HG02759 (cell line): ENCODE measurements around the gene KCNQ1.

Experiments used
- ATAC-seq: cut with Tn5 transposase; IDR thresholded peaks from one replicate; pipeline ENCODE4 v1.9.1; 2021; ENCODE audit warnings: mild to moderate bottlenecking, moderate library complexity; ENCODE audit not compliant: unreplicated experiment

Gene KCNQ1

GRCh38 chr11:2769409-2770095 is 324.7 kb downstream of the KCNQ1 start:
- no peak for ATAC-seq

GRCh38 chr11:2770096-2770751 is 325.4 kb downstream of the KCNQ1 start:
- ATAC-seq: no peak

DNA sequence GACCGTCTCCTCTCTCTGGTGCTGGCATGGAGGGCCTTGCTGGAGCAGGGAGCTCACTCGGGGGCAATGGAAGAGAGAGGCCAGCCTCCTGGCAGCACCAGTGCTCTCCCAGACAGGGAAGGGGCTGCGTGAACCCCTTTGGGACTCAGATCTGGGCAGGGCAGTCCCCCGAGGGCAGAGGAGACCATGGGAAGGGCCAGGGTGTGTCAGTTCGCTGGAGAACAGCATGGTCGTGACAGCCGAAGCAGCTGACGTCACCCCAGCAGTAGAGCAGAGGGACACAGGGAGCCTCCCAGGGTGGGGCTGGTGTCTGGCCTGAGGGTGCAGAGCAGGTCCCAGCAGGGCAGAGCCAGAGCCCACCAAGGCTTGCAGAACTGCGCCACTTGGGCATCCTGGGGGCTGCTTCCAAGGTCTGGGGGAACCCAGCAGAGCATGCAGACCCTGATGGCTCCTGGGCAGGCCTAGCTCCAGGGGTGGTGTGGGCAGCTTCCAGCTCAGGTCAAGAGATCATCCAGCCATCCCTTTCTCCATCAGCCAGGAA is 326.0 kb downstream of the KCNQ1 start:
- ATAC-seq: no peak

DNA sequence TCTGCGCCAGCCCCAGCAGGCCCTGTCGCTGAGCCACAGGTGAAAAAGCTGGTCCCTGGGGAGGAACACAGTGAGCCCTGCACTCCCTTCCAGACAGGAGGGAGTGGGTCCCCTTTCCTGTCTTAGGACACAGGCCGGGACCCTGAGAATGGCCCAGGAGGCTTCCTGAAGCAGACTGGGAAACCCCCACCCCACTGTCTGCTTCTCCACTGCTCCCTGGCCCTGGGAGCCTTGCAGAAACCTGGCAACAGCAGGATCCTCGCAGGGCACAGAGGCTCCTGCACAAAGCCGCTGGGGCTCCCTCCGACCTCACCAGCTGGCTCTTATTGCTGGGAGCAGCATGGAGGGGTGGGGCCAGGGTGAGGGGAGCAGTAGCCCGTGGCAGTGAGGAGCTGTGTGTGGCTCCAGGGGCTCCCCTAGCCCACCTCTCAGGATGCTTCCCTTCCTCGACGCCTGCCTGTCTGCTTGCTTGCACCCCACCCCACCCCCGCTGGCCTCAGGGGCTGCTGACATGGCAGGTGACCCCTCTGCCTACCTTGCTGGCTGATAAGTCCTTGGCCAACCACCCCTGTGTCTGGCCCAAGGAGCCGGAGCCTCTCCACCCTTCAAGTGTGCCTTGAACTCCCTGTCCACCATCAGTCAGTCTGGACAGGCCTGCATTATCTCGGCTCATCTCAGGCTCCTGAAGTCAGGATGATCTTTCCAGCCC is 327.1 kb downstream of the KCNQ1 start:
- no peak for ATAC-seq

- no peak for ATAC-seq
These were observed 327.8 kb downstream of the KCNQ1 start for GRCh38 chr11:2772544-2773031.

DNA sequence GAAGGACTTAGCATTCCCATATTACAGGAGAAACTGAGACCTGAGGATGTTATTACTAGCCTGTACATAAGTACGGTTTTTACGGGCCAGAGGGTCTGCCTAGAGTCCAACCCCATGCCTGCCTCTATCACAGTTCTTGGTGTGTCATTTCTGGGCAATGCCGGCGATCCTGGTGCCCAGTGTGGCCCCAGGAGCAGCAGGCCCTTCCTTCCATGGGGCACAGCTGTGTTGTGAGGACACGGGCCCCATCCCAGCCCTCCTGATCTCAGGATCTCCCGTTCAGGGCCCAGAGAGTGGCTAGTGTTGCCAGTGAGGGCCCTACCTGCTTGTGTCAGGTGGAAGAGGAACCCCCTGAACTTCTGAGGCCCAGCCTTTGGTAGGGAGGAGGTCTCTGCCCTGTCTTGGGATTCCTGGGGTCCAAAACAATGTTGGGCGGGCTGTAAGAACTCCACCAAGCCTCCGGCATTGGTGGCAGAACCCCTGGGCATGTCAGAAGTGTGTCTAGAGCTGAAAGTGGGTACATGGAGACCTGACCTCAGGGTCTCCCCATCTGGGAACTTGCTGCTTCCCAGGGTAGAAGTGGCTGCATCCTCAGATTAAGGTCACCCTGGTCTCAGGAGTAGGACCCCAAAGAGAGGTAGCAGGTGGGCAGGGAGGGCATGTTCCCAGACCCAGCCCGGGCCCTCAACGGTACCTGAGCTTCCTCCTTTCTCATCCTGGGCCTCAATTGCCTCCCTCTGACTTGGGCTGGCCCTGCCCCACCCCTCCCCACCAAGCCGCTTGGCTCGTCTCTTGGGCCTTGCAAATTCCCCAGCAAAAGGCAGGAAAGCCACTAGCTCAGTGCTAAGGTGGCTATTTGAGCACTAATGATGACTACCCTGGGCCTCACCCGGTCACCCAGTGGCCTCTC is 329.6 kb downstream of the KCNQ1 start:
- ATAC-seq: no peak

DNA sequence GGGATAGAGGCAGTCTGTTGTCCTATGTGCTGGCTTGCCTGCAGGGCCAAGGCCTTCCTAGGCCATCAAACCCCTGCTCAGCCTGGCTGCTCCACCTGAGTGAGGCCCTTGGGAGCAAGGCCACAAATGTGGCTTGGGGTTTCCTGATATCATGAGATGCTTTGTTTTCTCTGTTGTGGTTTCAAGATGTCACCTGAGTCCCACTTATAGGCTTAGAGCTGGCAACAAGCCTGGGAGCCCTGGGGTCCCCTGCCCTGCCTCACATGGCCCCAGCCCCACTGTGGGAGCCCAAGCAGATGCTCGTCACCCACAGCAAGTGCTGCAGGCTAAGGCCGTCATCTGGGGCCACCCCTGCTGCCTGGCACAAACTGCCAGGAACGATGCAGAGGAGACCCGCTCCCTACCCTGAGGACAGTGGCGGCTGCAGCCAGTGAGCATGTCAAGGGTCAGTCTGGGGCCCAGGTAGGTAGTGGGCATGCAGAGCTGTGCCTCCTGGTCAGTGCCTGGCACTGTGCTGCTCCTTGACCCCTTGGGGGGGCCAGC is 330.3 kb downstream of the KCNQ1 start:
- ATAC-seq: no peak

GRCh38 chr11:2775626-2776350 is 331.0 kb downstream of the KCNQ1 start:
- ATAC-seq: no peak

GRCh38 chr11:2776351-2777061 is 331.7 kb downstream of the KCNQ1 start:
- no peak for ATAC-seq

DNA sequence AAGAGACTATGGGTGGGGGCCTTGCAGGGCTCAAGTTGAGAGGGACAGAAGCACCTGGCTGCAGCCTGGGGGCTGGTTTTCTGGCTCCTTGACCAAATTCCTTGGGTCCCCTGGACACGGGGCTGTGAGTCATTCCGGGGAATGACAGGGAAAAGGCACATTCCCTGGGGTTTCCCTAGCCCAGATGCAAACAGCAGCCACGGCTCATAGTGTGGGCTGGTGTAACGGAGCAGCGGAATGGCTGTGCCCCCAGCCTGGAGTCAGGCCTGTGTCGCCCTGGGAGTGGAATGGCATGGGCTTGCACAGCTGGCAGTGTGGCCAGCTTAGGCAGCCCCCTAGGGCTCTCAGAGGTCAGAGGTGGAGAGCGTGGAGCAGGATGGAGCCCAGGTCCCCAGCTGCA is 332.6 kb downstream of the KCNQ1 start:
- ATAC-seq: no peak

GRCh38 chr11:2777871-2778629 is 333.2 kb downstream of the KCNQ1 start:
- ATAC-seq: no peak

DNA sequence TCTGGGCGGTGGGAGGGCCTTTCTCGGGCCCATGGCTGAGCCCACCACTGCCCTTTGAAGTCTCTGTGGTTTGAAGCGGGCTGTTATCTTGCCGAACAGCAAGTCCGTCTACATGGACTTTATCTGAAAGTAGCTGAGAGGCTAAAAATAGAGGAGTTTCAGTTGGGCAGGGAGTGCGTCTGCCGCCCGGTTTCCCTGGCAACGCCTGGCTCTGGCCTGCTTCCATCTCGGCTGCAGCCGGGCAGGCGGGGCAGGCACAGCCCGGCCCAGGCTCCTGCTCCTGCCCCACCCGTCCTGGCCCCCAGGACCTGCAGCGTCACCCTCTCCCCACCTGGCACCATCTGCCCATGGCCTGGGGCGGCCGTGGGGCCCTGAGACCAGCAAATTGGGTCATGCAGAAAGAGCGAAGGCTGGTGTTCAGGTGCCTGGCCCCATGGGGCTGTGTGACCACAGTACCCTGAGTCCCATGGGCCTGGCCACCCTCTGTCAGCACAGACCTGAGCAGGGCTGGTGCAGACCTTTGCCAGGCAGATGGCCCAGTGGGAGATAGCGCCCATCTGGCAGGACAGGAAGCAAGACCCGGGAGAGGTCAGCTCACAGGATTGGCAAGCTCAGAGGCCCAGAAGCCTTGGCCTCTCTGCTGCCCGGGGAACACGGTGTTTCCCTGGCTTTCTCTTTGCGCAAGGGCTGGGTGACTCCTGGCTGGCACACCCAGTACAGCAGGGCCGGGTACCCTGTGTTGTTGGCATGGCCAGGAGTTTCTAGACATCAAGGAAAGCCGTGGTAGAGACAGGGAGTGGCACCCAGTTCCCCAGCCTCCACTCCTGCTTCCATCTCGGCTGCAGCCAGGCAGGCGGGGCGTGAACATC is 334.1 kb downstream of the KCNQ1 start:
- ATAC-seq: peak; percentile 49

DNA sequence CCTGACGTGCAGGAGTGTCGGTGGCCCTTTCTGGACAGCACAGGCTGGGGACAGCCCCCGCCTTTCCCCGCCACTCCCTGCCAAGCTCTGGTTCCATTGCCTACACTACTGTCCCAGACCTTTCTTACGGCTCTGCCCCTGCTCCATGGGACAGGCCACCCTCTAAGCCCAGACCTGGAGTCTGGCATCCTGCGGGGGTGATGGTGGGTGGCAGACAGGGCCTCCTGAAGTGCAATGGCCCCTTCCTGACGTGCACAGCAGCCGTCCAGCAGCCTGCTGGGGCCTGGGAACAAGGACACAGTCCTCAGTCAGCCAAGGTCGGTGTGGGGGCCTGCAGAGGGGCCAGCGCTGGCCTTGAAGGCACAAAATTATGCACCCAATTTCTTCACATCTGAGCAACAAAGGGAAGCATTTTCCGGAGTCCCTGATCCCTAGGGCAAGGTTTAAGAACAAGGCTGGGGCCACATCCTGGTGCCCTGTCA is 334.7 kb downstream of the KCNQ1 start:
- no peak for ATAC-seq

GRCh38 chr11:2779981-2780849 is 335.4 kb downstream of the KCNQ1 start:
- no peak for ATAC-seq

DNA sequence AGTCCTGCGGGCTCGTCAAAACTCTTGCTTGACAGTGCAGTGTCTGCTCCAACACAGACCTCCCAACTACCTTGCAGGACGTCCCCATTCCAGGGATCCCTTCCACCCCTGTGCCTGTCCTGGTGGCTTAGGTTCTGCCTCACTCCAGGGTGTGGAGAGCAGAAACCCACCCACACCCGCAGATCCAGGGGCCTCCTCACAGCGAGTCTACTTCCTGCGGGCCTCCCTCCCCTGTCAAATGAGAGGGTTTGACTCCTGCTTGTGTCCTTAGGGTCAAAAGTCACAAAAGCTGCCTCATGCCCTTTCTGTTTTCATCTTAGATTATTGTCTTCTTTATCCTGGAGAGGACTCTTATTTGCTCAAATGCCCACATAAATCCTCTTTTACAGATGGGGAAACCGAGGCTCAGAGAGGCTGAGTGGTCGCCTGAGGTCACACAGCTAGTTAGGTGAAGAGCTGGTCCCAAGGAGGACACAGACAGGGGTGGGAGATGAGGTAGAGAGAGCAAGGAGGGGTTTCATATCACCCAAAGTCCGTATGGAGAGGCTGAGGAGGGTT is 336.1 kb downstream of the KCNQ1 start:
- no peak for ATAC-seq
